SJCRH30 (cell line): Measurements from ENCODE around the gene NPHP1. TPM values are rescaled to one million over a fixed set of nuclear protein-coding genes. Genes with fewer than 3 reads are reported as not detected.
"Not testable (repeated sequence)": the region's sequence is repeated elsewhere in the genome, so short reads cannot be mapped to it uniquely, and the experiment has no call there.

ENCODE experiments used
- DNase-seq, 2 experiments: peaks; one replicate each; pipeline ENCODE4 v3.0.0-alpha.2; 2015 to 2020
- H3K27ac ChIP-seq: fragments of 250-450 bp; sonication (Bioruptor Pico); 2 replicates; pipeline ENCODE4 v1.5.1; 2020; ENCODE audit warnings: mild to moderate bottlenecking, moderate library complexity
- H3K27me3 ChIP-seq: fragments of 250-450 bp; sonication (Bioruptor Pico); 2 replicates; pipeline ENCODE4 v1.5.1; 2020; ENCODE audit warnings: mild to moderate bottlenecking, moderate library complexity
- H3K36me3 ChIP-seq: fragments of 250-450 bp; sonication (Bioruptor Pico); 2 replicates; pipeline ENCODE4 v1.5.1; 2020; ENCODE audit warnings: mild to moderate bottlenecking, moderate library complexity
- H3K4me1 ChIP-seq: fragments of 250-450 bp; sonication (Bioruptor Pico); 2 replicates; pipeline ENCODE4 v1.5.1; 2020; ENCODE audit warnings: mild to moderate bottlenecking, moderate library complexity
- H3K4me3 ChIP-seq: fragments of 250-450 bp; sonication (Bioruptor Pico); 2 replicates; pipeline ENCODE4 v1.5.1; 2020; ENCODE audit warnings: mild to moderate bottlenecking, moderate library complexity
- H3K9me3 ChIP-seq: fragments of 250-450 bp; sonication (Bioruptor Pico); replicated peaks from 2 replicates; pipeline ENCODE4 v1.5.1; 2020; ENCODE audit warnings: mild to moderate bottlenecking, moderate library complexity
- total RNA-seq: library from RNA; depleted of rRNA; stranded (reverse); fragments of >200 nt; shearing (Covaris generic); gene quantifications from 2 replicates; pipeline ENCODE4 v1.2.3, GENCODE V29; 2014; rRNA removed

Gene NPHP1
- total RNA-seq = 4.4 and 5.5 TPM in 2 replicates

DNA sequence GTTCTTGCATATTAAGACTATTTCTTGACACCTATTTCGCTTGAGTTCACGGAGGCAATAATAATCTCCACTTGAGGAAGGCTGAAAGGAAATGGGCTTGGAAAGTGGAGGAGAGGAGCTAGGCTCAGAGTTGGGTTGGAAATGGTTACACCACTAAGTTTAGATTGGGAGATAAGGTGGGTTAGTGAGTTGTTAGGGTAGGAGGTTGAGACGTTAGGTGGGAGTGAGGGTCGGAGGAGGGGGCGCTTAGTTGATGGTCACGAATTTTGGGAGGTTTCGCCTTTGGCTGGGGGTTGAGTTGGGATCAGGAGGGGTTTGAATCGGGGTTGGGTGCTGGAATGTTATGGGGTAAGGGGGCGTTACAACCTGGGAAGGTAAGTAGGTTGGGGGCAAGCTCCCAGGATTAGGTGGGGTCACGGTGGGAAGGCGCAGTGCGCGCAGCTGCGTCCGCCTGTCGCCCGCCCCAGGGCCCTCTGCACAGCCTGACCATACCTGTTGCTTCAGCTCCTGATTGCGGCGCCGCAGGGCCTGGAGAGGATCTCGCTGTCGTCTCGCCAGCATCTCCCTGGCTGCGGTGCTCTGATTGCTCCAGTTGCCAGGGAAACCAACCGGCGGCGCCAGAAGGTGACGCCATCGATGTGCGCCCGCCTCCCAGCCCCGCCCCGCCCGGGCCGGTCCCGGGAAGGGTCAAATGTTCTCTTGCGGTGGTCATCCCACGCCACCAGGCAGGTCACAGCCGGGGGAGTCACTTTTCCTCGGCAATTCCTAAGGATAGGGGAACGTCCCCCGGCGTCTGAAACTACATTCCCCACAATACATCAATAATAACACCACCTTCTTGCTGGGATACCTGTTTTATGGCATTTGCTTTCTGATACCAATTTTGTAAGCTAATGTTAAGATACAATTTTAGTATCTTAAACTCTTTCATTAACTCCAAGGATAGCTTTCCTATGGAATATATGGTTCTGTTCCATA, at the start of gene NPHP1:
TSS of gene NPHP1 (minus strand) at position 606 of the 978 bp plus-strand sequence. CDS start at position 561, 45 bp downstream.
- peak within 1 kb of the TSS; percentile 4; the same call in 1 of the 2 replicates for H3K27ac ChIP-seq
- H3K27me3 ChIP-seq = no peaks in the 10 kb centered on the region
- H3K9me3 ChIP-seq = no peaks in the 10 kb centered on the region
- no peaks in the 10 kb centered on the region; the same call in 1 of the 2 replicates for H3K36me3 ChIP-seq
- DNase-seq = peak; percentile 80 to 83
- H3K4me3 ChIP-seq = peak within 1 kb of the TSS; percentile 66
- peaks cover 2% of the 10 kb centered on the region; the same call in 1 of the 2 replicates for H3K4me1 ChIP-seq

DNA sequence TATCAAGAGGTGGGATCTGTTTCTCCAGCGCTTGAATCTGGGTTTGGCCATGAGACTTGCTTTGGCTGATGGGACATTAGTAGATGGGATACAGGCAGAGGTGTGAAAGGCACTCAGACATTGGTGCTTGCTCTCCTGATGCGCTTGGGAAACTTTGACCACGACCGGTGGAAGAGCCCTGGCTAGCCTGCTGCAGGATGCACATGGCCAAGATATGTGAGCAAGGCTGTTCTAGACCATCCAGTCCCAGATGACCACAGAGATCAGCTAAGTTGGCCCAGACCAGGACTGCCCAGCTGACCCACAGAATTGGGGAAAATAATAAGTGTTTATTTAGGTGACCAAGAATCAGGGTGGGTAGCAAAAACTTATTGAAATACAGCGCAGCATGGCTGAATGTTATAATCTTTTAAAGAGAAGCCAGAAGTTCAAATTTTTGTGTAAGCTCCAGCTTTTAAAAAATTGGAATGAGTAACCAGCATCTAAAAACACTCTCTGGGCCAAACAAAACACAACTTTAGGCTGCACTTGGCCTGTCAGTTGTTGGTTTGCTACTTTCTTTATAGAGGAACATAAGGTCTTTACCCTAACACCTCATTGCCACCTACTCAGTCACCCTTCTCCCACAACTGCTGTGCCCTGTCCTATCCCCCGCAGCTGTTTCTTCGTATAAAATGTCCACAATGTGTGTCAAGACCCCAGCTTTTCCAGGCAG, 43.4 kb upstream of the NPHP1 start:
- H3K27ac ChIP-seq, H3K9me3 ChIP-seq, H3K4me1 ChIP-seq, H3K36me3 ChIP-seq, H3K4me3 ChIP-seq, DNase-seq, H3K27me3 ChIP-seq: not testable (repeated sequence)

DNA sequence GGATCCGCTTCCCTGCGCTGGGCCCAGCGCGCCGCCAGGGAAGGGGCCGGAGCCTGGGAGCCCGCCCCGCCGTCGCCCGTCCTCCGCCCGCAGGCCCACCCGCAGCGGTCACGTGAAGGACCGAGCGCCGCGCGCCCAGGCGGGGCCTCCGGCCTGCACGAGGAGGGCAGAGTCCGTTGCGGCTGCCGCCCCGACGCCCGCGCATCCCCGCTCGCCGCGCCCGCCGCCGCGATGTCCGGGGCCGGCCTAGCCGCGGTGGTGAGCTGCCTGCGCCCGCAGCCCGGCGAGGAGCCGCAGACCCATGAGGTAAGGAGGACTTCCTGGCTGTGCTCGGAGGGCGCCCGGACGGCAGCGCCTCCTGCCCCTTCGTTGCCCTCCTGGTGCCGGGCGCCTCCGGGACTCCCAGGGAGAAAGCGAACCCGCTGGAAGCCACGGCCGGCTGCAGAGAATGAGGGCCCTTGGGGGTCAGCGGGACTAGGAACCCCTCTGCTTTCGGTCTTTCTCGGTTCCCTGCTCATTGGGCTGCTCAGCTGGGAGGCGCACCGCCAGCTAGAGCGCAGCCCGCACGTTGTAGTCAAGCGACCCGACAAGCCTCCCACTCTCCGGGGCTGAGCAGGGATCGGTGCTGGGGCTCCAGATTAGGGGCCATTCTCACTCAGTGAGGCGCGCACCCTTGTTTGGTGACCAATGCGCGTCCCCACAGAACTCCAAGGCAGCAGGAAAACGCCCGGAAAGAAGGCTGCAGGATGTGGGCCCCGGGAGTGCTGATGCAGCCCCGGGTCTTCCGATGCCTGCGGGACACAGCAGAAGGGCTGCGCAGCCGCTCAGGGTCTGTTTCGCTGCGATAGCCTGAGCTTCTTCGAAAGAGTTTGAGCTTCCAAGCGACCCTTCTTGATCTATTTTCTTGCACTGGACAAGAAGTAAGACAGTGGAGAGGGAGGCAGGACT, 40.9 kb upstream of the NPHP1 start:
- H3K4me1 ChIP-seq, DNase-seq, H3K9me3 ChIP-seq, H3K4me3 ChIP-seq, H3K36me3 ChIP-seq, H3K27me3 ChIP-seq, H3K27ac ChIP-seq: not testable (repeated sequence)

DNA sequence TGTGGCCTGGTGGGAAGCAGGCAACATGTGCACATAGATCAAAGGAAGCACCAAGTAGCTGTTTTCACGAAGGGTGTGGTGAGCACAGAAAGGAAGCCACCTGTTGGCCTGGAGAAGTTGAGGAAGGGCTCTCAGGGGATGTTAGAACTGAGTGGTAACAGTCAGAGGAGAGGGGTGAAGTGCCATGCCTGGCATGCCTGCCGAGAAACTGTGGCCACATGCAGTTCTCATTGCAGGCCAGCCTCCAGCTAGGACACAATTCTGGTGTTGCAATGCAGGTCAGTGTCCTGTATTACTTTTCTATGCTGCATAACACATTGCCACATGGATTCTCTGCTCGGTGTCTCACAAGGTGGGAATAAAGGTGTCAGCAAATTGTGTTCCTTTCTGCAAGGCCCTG, 38.5 kb upstream of the NPHP1 start:
- H3K36me3 ChIP-seq, H3K9me3 ChIP-seq, H3K4me1 ChIP-seq, H3K27ac ChIP-seq, H3K4me3 ChIP-seq, DNase-seq, H3K27me3 ChIP-seq: not testable (repeated sequence)

DNA sequence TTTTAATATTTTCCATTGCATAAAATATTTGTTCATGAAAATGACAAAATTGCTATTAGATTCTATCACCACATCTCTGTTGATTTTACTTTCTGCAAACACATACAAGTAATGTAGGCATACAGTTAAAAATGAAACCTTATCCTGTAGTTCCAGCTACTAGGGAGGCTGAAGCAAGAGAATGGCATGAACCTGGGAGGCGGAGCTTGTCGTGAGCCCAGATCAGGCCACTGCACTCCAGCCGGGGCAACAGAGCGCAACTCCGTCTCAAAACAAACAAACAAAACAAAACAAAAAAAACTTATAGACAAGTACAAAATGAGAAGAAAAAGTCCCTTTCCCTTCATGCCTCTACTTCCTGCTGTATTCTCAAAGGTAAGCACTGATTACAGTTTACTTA, 29.7 kb upstream of the NPHP1 start:
- H3K27me3 ChIP-seq, H3K4me3 ChIP-seq, H3K9me3 ChIP-seq, H3K36me3 ChIP-seq, H3K27ac ChIP-seq, H3K4me1 ChIP-seq, DNase-seq: not testable (repeated sequence)

DNA sequence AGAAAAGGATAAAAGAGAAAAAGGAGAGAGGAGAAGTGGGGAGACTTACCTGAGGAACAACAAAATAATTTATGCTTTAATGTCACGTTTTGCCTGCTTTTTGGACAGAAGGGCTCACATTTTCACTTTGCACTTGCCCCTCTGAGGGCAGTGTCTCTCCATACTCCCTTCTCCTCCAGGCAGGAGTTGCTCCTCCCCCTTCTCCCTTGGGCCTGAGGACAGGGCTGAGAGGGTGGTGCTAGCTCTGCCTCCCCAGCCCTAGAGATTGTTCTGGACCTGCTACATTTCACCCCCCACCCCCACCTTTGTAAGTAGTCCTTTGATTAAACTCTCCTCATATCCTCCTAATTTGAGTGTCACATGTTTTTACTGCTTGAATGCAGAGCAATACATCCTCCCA, 25.1 kb upstream of the NPHP1 start:
- DNase-seq, H3K4me1 ChIP-seq, H3K4me3 ChIP-seq, H3K27me3 ChIP-seq, H3K9me3 ChIP-seq, H3K36me3 ChIP-seq, H3K27ac ChIP-seq: not testable (repeated sequence)

DNA sequence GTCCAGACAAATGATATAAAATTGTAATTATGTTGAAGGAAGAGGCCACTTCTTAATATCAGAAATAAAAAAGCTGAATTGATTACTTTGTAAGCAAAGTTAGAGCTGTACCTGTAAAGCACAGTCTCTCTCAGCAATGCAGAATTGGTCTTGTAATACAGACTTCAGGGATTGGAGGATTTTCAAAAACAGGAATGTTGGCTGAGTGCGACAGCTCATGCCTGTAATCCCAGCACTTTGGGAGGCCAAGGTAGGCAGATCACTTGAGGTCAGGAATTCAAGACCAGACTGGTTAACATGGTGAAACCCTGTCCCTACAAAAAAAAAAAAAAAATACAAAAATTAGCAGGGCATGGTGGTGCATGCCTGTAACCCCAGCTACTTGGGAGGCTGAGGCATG, 17.8 kb upstream of the NPHP1 start:
- not testable (repeated sequence) for DNase-seq, H3K36me3 ChIP-seq, H3K4me3 ChIP-seq, H3K9me3 ChIP-seq, H3K4me1 ChIP-seq, H3K27me3 ChIP-seq, H3K27ac ChIP-seq

DNA sequence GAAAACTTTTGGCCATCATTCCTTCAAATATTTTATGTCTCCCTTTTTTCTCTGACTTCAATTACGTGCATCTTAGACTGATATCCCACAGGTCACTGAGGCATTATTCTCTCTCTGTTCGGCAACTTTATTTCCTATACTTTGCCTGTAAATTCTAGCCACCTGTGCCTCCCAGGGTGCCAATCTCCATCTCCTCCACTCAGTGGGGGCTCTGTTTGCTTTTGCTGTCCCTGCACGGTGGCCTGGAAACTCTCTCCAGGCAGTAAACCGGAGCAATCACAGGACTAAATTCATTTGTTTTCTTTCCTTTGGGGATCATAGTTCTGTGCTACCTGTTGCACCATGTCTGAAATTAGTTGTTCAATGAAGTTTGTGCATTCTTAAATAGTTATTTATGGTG, 17.1 kb upstream of the NPHP1 start:
- no peaks in the 10 kb centered on the region for H3K4me1 ChIP-seq
- no peaks in the 10 kb centered on the region for H3K36me3 ChIP-seq
- no peak for DNase-seq
- H3K27me3 ChIP-seq = 0 out of 2 replicates have a peak, but pooled peaks cover 4% of the 10 kb centered on the region
- no peak overlapping the region for H3K27ac ChIP-seq
- H3K4me3 ChIP-seq = no peak overlapping the region
- no peaks in the 10 kb centered on the region for H3K9me3 ChIP-seq

DNA sequence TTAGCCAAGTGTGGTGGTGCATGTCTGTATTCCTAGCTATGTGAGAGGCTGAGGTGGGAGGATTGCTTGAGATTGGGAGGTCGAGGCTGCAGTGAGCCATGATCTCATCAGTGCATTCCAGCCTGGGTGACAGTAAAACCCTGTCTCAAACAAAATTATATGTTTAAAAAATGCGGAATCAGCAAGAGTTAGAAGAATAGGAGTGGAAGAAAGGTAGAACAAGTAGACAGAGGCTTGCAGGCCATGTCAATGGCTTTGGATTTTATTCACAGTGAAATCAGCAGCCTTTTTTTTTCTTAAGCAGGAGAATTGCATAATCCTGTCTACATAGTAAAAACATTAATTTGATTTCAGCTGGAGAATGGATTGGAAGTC, 15.4 kb upstream of the NPHP1 start:
- Histone ChIP-seq H3K9me3 (no peaks in the 10 kb centered on the region), H3K27me3 (0 out of 2 replicates have a peak, but pooled peaks cover 4% of the 10 kb centered on the region), H3K27ac (no peak overlapping the region), H3K4me3 (no peak overlapping the region), H3K36me3 (no peaks in the 10 kb centered on the region), H3K4me1 (no peaks in the 10 kb centered on the region)
- DNase-seq = no peak

DNA sequence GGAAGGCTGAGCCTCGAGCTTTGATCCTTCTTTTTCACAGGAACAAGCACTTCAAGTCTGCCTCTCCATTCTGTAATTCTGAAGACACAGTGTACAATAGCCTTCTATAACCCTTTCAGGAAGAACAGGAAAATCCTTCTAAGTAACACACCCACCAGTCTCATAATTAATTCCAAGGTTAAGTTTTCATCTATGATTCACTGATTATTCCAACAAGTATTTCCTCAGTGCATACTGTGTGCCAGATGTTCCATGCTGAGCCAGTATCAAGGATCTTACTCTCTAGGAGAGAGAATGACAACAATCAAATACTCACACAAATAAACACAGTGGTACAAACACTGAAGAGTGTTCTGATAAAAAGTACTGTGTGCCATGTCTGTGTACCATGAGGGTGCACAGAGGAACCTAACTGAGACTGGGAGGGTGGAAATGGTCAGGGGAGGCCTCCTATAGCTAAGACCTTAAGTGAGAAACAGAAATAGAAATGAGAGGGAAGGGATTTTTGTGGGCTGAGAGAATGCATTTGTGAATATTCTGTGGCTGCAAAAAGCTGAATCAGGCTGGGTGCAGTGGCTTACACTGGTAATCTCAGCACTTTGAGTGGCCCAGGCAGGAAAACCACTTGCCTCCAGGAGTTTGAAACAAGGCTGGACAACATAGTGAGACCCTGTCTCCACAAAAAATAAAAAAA, 14.8 kb upstream of the NPHP1 start:
- Histone ChIP-seq H3K9me3 (no peaks in the 10 kb centered on the region), H3K4me3 (no peak overlapping the region), H3K27me3 (0 out of 2 replicates have a peak, but pooled peaks cover 4% of the 10 kb centered on the region), H3K4me1 (no peaks in the 10 kb centered on the region), H3K36me3 (no peaks in the 10 kb centered on the region), H3K27ac (no peak overlapping the region)
- no peak for DNase-seq

DNA sequence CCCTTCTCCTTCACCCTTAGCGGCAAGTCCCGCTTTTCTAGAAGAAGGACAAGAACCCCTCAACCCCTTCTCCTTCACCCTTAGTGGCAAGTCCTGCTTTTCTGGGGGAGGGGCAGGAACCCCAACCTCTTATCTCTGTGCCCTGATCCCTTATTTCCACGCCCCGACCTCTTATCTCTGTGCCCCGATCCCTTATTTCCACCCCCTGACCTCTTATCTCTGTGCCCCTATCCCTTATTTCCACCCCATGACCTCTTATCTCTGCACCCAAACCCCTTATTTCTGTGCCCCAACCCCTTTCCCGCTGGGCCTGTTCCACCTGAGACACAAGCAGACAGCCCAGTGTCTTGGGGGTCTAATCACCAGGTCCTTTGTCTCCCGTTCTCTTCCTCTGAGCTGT, 14.1 kb upstream of the NPHP1 start:
- H3K4me1 ChIP-seq, DNase-seq, H3K4me3 ChIP-seq, H3K36me3 ChIP-seq, H3K27me3 ChIP-seq, H3K27ac ChIP-seq, H3K9me3 ChIP-seq: not testable (repeated sequence)

DNA sequence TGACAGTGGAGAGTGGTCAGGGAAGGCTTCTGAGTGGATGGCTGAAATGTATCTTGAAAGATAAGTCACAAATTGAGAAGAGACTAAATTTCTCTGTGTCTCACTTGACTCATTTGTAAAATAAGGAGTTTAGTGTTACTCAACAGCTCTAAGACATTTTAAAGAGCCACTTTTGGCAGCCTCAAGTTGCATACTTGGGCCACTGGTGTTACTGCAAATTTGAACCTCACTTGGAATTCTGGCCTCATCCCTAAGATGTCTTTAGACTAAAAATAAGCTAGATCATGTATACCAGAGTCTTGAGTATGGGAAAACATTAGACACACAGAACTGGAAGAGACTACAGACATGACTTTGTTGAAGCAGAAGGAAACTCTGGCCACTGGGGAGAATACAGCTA, 12.0 kb upstream of the NPHP1 start:
- no peaks in the 10 kb centered on the region for H3K36me3 ChIP-seq
- H3K9me3 ChIP-seq = no peaks in the 10 kb centered on the region
- no peak overlapping the region for H3K27ac ChIP-seq
- 0 out of 2 replicates have a peak, but pooled peaks cover 3% of the 10 kb centered on the region for H3K27me3 ChIP-seq
- H3K4me1 ChIP-seq = no peaks in the 10 kb centered on the region
- no peak for DNase-seq
- no peak overlapping the region for H3K4me3 ChIP-seq

DNA sequence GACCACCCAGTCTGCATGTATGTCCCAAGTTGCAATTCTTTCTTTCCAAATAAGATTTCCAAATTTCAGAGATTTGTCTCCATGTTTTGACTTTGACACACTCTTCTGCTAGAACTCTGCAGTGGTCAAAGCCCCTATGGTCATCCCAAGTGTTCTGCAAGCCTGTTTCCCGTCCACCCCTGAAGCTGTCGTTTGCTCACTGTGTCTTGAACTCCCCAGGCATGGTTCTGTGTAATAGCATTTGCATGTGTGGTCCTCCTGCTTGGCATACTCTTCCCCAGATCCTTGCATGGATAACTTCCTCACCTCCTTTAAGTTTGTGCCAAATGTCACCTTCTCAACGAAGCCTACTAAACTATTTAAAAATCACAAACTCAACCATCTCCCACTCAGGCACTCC, 11.4 kb upstream of the NPHP1 start:
- H3K4me1 ChIP-seq = no peaks in the 10 kb centered on the region
- H3K27ac ChIP-seq = no peak overlapping the region
- no peaks in the 10 kb centered on the region for H3K27me3 ChIP-seq
- no peak for DNase-seq
- H3K36me3 ChIP-seq = no peaks in the 10 kb centered on the region
- no peaks in the 10 kb centered on the region for H3K9me3 ChIP-seq
- H3K4me3 ChIP-seq = no peak overlapping the region

DNA sequence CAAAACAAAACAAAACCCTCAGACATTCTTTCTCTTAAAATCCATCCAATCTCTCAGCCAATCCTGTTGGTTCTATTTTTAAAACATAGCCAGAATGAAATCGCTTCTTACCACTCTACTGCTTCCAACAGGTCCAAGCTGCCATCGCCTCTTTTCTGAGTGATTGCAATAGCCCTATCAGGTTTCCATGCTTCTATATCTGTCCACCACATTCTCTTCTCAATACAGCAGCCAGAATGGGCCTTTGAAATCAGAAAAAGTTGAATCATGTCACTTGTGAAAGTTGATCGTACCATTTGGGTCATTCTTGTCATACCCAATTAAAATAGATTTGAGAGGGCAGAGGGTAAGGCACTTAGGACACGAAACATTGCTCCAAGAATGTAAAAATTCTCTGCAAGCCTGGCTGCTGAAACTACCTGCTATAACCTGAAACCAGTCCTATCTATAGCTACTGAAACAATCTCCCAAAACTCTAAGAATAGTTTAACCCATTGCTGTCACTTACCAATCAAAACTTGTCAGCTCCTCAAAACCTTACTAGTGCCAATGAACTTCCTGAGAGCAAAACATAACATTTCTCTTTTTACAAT, 10.8 kb upstream of the NPHP1 start:
- no peak for DNase-seq
- Histone ChIP-seq H3K27ac (no peak overlapping the region), H3K36me3 (no peaks in the 10 kb centered on the region; the same call in 1 of the 2 replicates), H3K27me3 (no peaks in the 10 kb centered on the region), H3K4me1 (no peaks in the 10 kb centered on the region), H3K9me3 (no peaks in the 10 kb centered on the region), H3K4me3 (no peak overlapping the region)
